H1 (cell line): ENCODE data around the gene MINAR1. TPM values are rescaled to one million over a fixed set of nuclear protein-coding genes. Genes with fewer than 3 reads are reported as not detected.

ENCODE experiments used
- CTCF ChIA-PET: fragments of 300-600 bp; sonication (Branson Sonifier 250); formaldehyde crosslinking; loops from one replicate; lab custom pipeline; 2021; ENCODE audit not compliant: partially characterized antibody; lab: Charles Lee
- POLR2A ChIA-PET: fragments of 300-600 bp; sonication (Branson Sonifier 250); formaldehyde crosslinking; loops from one replicate; lab custom pipeline; 2021; ENCODE audit warnings: inconsistent platforms; ENCODE audit not compliant: partially characterized antibody; lab: Charles Lee
- DNase-seq, 2 experiments: peaks; one replicate each; pipeline versions ENCODE4 v3.0.0 to v3.0.0-alpha.2; 2010 to 2022; ENCODE audit warnings: low spot score in 2 of 2, low read depth in 1 of 2, mixed read lengths in 1 of 2
- FAIRE-seq: peaks from 2 replicates; lab custom pipeline; 2011; peaks lifted over from hg19 to GRCh38; lab: Jason Lieb, UNC
- H2AFZ ChIP-seq: 2 replicates; pipeline ENCODE4 v1.8.1; 2012; ENCODE audit warnings: low read length, inconsistent platforms
- H2AK5ac ChIP-seq: 2 replicates; pipeline ENCODE4 v1.6.1; 2013; ENCODE audit warnings: low read depth, low read length
- H2BK120ac ChIP-seq: replicated peaks from 2 replicates; pipeline ENCODE3; 2013; ENCODE audit warnings: low read depth, low read length, inconsistent platforms
- H2BK12ac ChIP-seq: 2 replicates; pipeline ENCODE4 v1.6.1; 2013; ENCODE audit warnings: low read depth, low read length
- H2BK15ac ChIP-seq: 2 replicates; pipeline ENCODE4 v1.6.1; 2013; ENCODE audit warnings: low read length
- H2BK20ac ChIP-seq: 2 replicates; pipeline ENCODE4 v1.6.1; 2013; ENCODE audit warnings: low read length
- H2BK5ac ChIP-seq: 2 replicates; pipeline ENCODE4 v1.6.1; 2013; ENCODE audit warnings: low read depth, low read length
- H3K14ac ChIP-seq: 2 replicates; pipeline ENCODE4 v1.6.1; 2013; ENCODE audit warnings: inconsistent platforms; ENCODE audit not compliant: insufficient read length
- H3K18ac ChIP-seq: 2 replicates; pipeline ENCODE4 v1.6.1; 2013; ENCODE audit warnings: low read length; ENCODE audit errors: extremely low read depth
- H3K23ac ChIP-seq: 2 replicates; pipeline ENCODE4 v1.6.1; 2013; ENCODE audit warnings: inconsistent platforms; ENCODE audit not compliant: insufficient read length
- H3K23me2 ChIP-seq: 2 replicates; pipeline ENCODE4 v1.6.1; 2013; ENCODE audit warnings: low read depth, low read length
- H3K27ac ChIP-seq: 2 replicates; pipeline ENCODE4 v1.6.1; 2011; ENCODE audit warnings: low read depth, low read length, inconsistent platforms
- H3K27me3 ChIP-seq, 4 experiments: replicated peaks in 1 of 4; 1 replicate in 1 of 4; 2 replicates in 3 of 4; pipeline versions ENCODE4 v1.6.1 to v1.8.1; 2011 to 2013; ENCODE audit warnings: low read length in 3 of 4, mild to moderate bottlenecking in 3 of 4, inconsistent platforms in 2 of 4, mixed read lengths in 2 of 4, moderate library complexity in 1 of 4; ENCODE audit not compliant: control insufficient read depth in 3 of 4, insufficient read depth in 3 of 4; ENCODE audit errors: extremely low read depth in 1 of 4
- H3K36me3 ChIP-seq, 4 experiments: 2 replicates each; pipeline versions ENCODE4 v1.6.1 to v1.8.1; 2011 to 2013; ENCODE audit warnings: mild to moderate bottlenecking in 4 of 4, low read length in 3 of 4, moderate library complexity in 2 of 4, control low read depth in 1 of 4, inconsistent platforms in 1 of 4; ENCODE audit not compliant: insufficient read depth in 4 of 4, control insufficient read depth in 2 of 4
- H3K4ac ChIP-seq: replicated peaks from 2 replicates; pipeline ENCODE3; 2013; ENCODE audit warnings: low read length, low read depth, mixed read lengths, inconsistent platforms; ENCODE audit not compliant: insufficient read length
- H3K4me1 ChIP-seq, 4 experiments: replicated peaks in 1 of 4; 1 replicate in 1 of 4; 2 replicates in 3 of 4; pipeline versions ENCODE4 v1.6.1 to v1.8.1; 2011 to 2013; ENCODE audit warnings: low read length in 3 of 4, inconsistent platforms in 2 of 4, mixed read lengths in 1 of 4; ENCODE audit not compliant: insufficient read depth in 4 of 4, control insufficient read depth in 3 of 4
- H3K4me2 ChIP-seq, 2 experiments: 2 replicates each; pipeline versions ENCODE4 v1.6.1 to v1.8.1; 2011 to 2013; ENCODE audit warnings: low read depth in 2 of 2, low read length in 2 of 2, control low read depth in 1 of 2, inconsistent platforms in 1 of 2, mild to moderate bottlenecking in 1 of 2; ENCODE audit not compliant: insufficient read depth in 1 of 2
- H3K4me3 ChIP-seq, 4 experiments: fragments of 200-600, 300-600 bp in 1 of 4; sonication (generic), shearing (Covaris generic), sonication (Bioruptor Twin) in 1 of 4; 2 replicates each; pipeline versions ENCODE4 v1.5.1 to v1.8.1; 2011 to 2016; ENCODE audit warnings: low read length in 4 of 4, low read depth in 3 of 4, control low read depth in 2 of 4, inconsistent platforms in 2 of 4, mild to moderate bottlenecking in 2 of 4, mixed read lengths in 1 of 4, moderate library complexity in 1 of 4; ENCODE audit not compliant: insufficient read depth in 2 of 4; ENCODE audit errors: extremely low read depth in 1 of 4
- H3K56ac ChIP-seq: replicated peaks from 2 replicates; pipeline ENCODE3; 2013; ENCODE audit warnings: low read depth, mild to moderate bottlenecking, mixed read lengths, low read length, inconsistent platforms; ENCODE audit not compliant: insufficient read length
- H3K79me1 ChIP-seq: 2 replicates; pipeline ENCODE4 v1.6.1; 2013; ENCODE audit warnings: low read depth, low read length, control low read depth
- H3K79me2 ChIP-seq, 2 experiments: 2 replicates each; pipeline versions ENCODE4 v1.6.1 to v1.8.1; 2012 to 2013; ENCODE audit warnings: low read length in 2 of 2, mild to moderate bottlenecking in 2 of 2, inconsistent platforms in 1 of 2; ENCODE audit not compliant: insufficient read depth in 2 of 2, control insufficient read depth in 1 of 2
- H3K9ac ChIP-seq, 4 experiments: replicated peaks in 1 of 4; 1 replicate in 1 of 4; 2 replicates in 3 of 4; pipeline versions ENCODE4 v1.6.1 to v1.8.1; 2011 to 2013; ENCODE audit warnings: low read depth in 3 of 4, low read length in 3 of 4, control low read depth in 2 of 4, mild to moderate bottlenecking in 2 of 4, moderate library complexity in 2 of 4, inconsistent platforms in 1 of 4; ENCODE audit errors: extremely low read depth in 1 of 4
- H3K9me3 ChIP-seq, 2 experiments: 2 replicates each; pipeline versions ENCODE4 v1.6.1 to v1.8.1; 2012 to 2013; ENCODE audit warnings: mild to moderate bottlenecking in 2 of 2, moderate library complexity in 2 of 2, control low read depth in 1 of 2, inconsistent platforms in 1 of 2, low read depth in 1 of 2, low read length in 1 of 2, mixed read lengths in 1 of 2; ENCODE audit not compliant: insufficient read depth in 2 of 2
- H4K20me1 ChIP-seq, 2 experiments: replicated peaks in 1 of 2; 2 replicates each; pipeline versions ENCODE3 to v1.8.1; 2011 to 2013; ENCODE audit warnings: inconsistent platforms in 2 of 2, low read length in 2 of 2, mild to moderate bottlenecking in 1 of 2; ENCODE audit not compliant: insufficient read depth in 2 of 2, control insufficient read depth in 1 of 2
- H4K5ac ChIP-seq: 2 replicates; pipeline ENCODE4 v1.6.1; 2013; ENCODE audit warnings: low read length, low read depth, mixed read lengths, inconsistent platforms; ENCODE audit not compliant: insufficient read length
- H4K8ac ChIP-seq: 2 replicates; pipeline ENCODE4 v1.8.0; 2013; ENCODE audit warnings: mild to moderate bottlenecking, moderate library complexity, low read length, inconsistent platforms; ENCODE audit not compliant: insufficient read depth; ENCODE audit errors: extremely low read depth
- H4K91ac ChIP-seq: replicated peaks from 2 replicates; pipeline ENCODE3; 2013; ENCODE audit warnings: low read length, mixed read lengths, inconsistent platforms; ENCODE audit not compliant: insufficient read length
- CEBPB ChIP-seq: IDR thresholded peaks from 2 replicates; pipeline ENCODE4 v1.6.1; 2012; ENCODE audit warnings: low read depth, low read length
- EP300 ChIP-seq, 2 experiments: IDR thresholded peaks; 1 replicate in 1 of 2; 2 replicates in 1 of 2; pipeline ENCODE4 v1.6.1; 2011 to 2012; ENCODE audit warnings: low read depth in 2 of 2, low read length in 2 of 2, mild to moderate bottlenecking in 2 of 2, borderline replicate concordance in 1 of 2, inconsistent platforms in 1 of 2, moderate library complexity in 1 of 2
- SIRT6 ChIP-seq: IDR thresholded peaks from one replicate; pipeline ENCODE4 v1.7.1; 2012; ENCODE audit warnings: low read length, inconsistent platforms
- SP4 ChIP-seq: IDR thresholded peaks from 2 replicates; pipeline ENCODE4 v1.6.1; 2012; ENCODE audit warnings: low read length, inconsistent platforms
- WGBS, 2 experiments: shearing (Covaris generic) in 1 of 2; methylation state at CpG; one replicate each; pipeline versions ENCODE4 v1.1.6 to v1.1.7; 2013 to 2015; ENCODE audit warnings: low lambda C conversion rate in 2 of 2, mixed read lengths in 2 of 2, inconsistent platforms in 1 of 2, low coverage in 1 of 2, missing lambda C conversion rate in 1 of 2; ENCODE audit not compliant: insufficient replicate concordance in 2 of 2, insufficient coverage in 1 of 2, insufficient read length in 1 of 2; ENCODE audit errors: extremely low coverage in 1 of 2, missing lambda C conversion rate in 1 of 2; 5-methylcytosine and 5-hydroxymethylcytosine counted together
- polyA plus RNA-seq, 7 experiments: library from polyadenylated mRNA; depleted of rRNA in 3 of 7; stranded (reverse) in 5 of 7; unstranded in 2 of 7; fragments of >200 nt in 5 of 7; fragments of 200-250 nt in 2 of 7; gene quantifications; 1 replicate in 5 of 7; 2 replicates in 1 of 7; 4 replicates in 1 of 7; pipeline versions ENCODE4 v1.2.1 to v1.2.3, GENCODE V29; 2011 to 2013; ENCODE audit warnings: missing spikeins in 2 of 7, mixed read lengths in 2 of 7
- total RNA-seq: library from RNA; stranded (reverse); fragmentation: NEBNext Ultra II Directional; extraction: Animal tissue kit (Norgen Biotek cat#: 25700); gene quantifications from 2 replicates; pipeline ENCODE4 v1.2.1, GENCODE V29; 2021

Gene MINAR1
- total and polyA plus RNA-seq, 2 of the 8 experiments (the other 6 are each of a cell fraction or from before 2014, with no cell fraction given), result 0.17 to 0.67 TPM

GRCh38 chr15:79410237-79410636 is 21.9 kb upstream of the MINAR1 start:
- Histone ChIP-seq H3K4me2 (no peak overlapping the region), H4K91ac (no peak overlapping the region), H3K79me1 (no peaks in the 10 kb centered on the region), H2BK12ac (no peak overlapping the region), H2BK20ac (no peak overlapping the region), H3K9me3 (no peaks in the 10 kb centered on the region), H2AK5ac (no peak overlapping the region), H3K14ac (no peak overlapping the region), H3K4me1 (peaks cover 0 to 6% (median 4%) of the 10 kb centered on the region in 4 experiments; a peak in 3 of 7 replicates), H3K79me2 (no peaks in the 10 kb centered on the region), H3K23ac (no peak overlapping the region), H4K20me1 (no peaks in the 10 kb centered on the region), H3K23me2 (no peaks in the 10 kb centered on the region; the same call in 1 of the 2 replicates), H3K9ac (no peak overlapping the region), H3K27ac (no peak overlapping the region), H3K27me3 (no peaks in the 10 kb centered on the region), H4K5ac (no peak overlapping the region), H3K4me3 (no peak overlapping the region), H3K36me3 (no peaks in the 10 kb centered on the region), H2BK15ac (no peak overlapping the region), H2BK120ac (no peak overlapping the region), H2BK5ac (no peak overlapping the region), H3K18ac (no peak overlapping the region), H3K56ac (no peak overlapping the region), H2AFZ (no peak overlapping the region), H3K4ac (no peak overlapping the region), H4K8ac (no peak overlapping the region)
- CTCF ChIA-PET, result interaction anchor here (1.5 kb wide), 1 partner anchor 23 kb away, joined by 6 read pairs; no protein-coding TSS in a partner anchor
- POLR2A ChIA-PET, result no interaction called here
- TF ChIP-seq SIRT6 (no peak), EP300 (IDR thresholded peaks at IDR 0.05; ENCODE audit: borderline replicate concordance in 1 of 2, low read depth in 2 of 2, low read length in 2 of 2) (no peak), CEBPB (no peak), SP4 (no peak)
- WGBS, 2 experiments, result 90% methylated on average over 2 of the region's 2 CpGs; no CpG with 5 or more reads in 1 of the 2 experiments
- FAIRE-seq (no peak), DNase-seq (no peak)
